ENCODE results near the gene ORAI2. TPM values are rescaled to one million over a fixed set of nuclear protein-coding genes. Genes with fewer than 3 reads are reported as not detected.
"Not testable (repeated sequence)": the region's sequence is repeated elsewhere in the genome, so short reads cannot be mapped to it uniquely, and the experiment has no call there.

The ORAI2 gene
- total and polyA plus RNA-seq, 4 donors, result 22.1 to 61.8 (median 44.2) TPM

GRCh38 chr7:102473271-102473991 lies 40.1 kb downstream of the ORAI2 start:
- peaks cover 58% of the 10 kb centered on the region for H3K36me3 ChIP-seq (ENCODE audit: control insufficient read depth, insufficient read depth, low read length)
- no peaks in the 10 kb centered on the region for H3K27me3 ChIP-seq (ENCODE audit: control insufficient read depth, insufficient read depth, low read length)
- H3K27ac ChIP-seq (ENCODE audit: low read depth, low read length), result peak overlapping the region; percentile 0
- peak in 1 of 6 donors; percentile 6 for DNase-seq (ENCODE audit: low read depth in 4 of 6, low spot score in 6 of 6)
- peaks cover 30% of the 10 kb centered on the region for H3K4me1 ChIP-seq (ENCODE audit: control insufficient read depth, insufficient read depth, low read length)
- no peak overlapping the region for H3K4me3 ChIP-seq (ENCODE audit: low read depth, low read length)
- 77% methylated on average over 14 of the region's 23 CpGs for WGBS (ENCODE audit: insufficient coverage)
- no peaks in the 10 kb centered on the region for H3K9me3 ChIP-seq (ENCODE audit: control insufficient read depth, insufficient read depth, low read length)

DNA sequence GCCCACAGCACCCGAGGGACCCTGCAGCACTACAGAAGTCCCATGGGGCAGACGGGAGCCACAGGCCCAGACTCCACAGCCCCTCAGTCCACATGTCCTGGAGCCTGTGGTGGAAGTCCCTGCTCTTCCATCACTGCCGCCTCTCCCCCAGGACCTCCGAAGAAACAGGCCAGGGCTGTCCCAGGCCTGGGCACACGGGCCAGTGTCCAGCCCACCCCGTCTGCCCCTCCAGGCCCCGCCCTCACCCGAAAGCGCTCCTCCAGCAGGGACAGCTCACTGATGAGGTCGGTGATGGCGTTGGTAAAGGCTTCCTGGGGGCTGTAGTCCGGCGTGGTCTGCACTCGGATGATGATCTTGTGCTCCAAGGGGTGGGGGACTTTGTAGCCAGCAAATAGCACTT lies 40.7 kb downstream of the ORAI2 start:
- H3K27ac ChIP-seq (ENCODE audit: low read depth, low read length), result peak overlapping the region; percentile 0
- WGBS (ENCODE audit: insufficient coverage), result no CpG with 5 or more reads among the region's 14 CpGs

GRCh38 chr7:102474736-102475435 lies 41.5 kb downstream of the ORAI2 start:
- peaks cover 44% of the 10 kb centered on the region for H3K36me3 ChIP-seq (ENCODE audit: control insufficient read depth, insufficient read depth, low read length)
- DNase-seq (ENCODE audit: low read depth in 4 of 6, low spot score in 6 of 6), result not testable (repeated sequence)
- 17% methylated on average over 2 of the region's 19 CpGs for WGBS (ENCODE audit: insufficient coverage)

More for the DNA sequence above, 40.7 kb downstream of the ORAI2 start:
- peaks cover 30% of the 10 kb centered on the region for H3K4me1 ChIP-seq (ENCODE audit: control insufficient read depth, insufficient read depth, low read length)
- H3K9me3 ChIP-seq (ENCODE audit: control insufficient read depth, insufficient read depth, low read length); H3K4me3 ChIP-seq (ENCODE audit: low read depth, low read length); H3K27me3 ChIP-seq (ENCODE audit: control insufficient read depth, insufficient read depth, low read length); DNase-seq (ENCODE audit: low read depth in 4 of 6, low spot score in 6 of 6): not testable (repeated sequence)
- H3K36me3 ChIP-seq (ENCODE audit: control insufficient read depth, insufficient read depth, low read length), result peaks cover 51% of the 10 kb centered on the region

GRCh38 chr7:102478314-102479208 lies 45.2 kb downstream of the ORAI2 start, which contains the start of gene POLR2J:
POLR2J (minus strand) TSS chr7:102478922; CDS start chr7:102478860, 62 bp downstream.
- peak in 4 of 6 donors; percentile 67 to 96 (median 84) for DNase-seq (ENCODE audit: low read depth in 4 of 6, low spot score in 6 of 6)
- H3K27ac ChIP-seq (ENCODE audit: low read depth, low read length); H3K27me3 ChIP-seq (ENCODE audit: control insufficient read depth, insufficient read depth, low read length); H3K36me3 ChIP-seq (ENCODE audit: control insufficient read depth, insufficient read depth, low read length); H3K9me3 ChIP-seq (ENCODE audit: control insufficient read depth, insufficient read depth, low read length): not testable (repeated sequence)
- WGBS (ENCODE audit: insufficient coverage), result 0% methylated on average over 19 of the region's 72 CpGs
- Histone ChIP-seq H3K4me1 (ENCODE audit: control insufficient read depth, insufficient read depth, low read length) (peaks cover 12% of the 10 kb centered on the region), H3K4me3 (ENCODE audit: low read depth, low read length) (peak within 1 kb of the TSS; percentile 45)

More at GRCh38 chr7:102474736-102475435, 41.5 kb downstream of the ORAI2 start:
- not testable (repeated sequence) for H3K27ac ChIP-seq (ENCODE audit: low read depth, low read length); H3K27me3 ChIP-seq (ENCODE audit: control insufficient read depth, insufficient read depth, low read length); H3K4me3 ChIP-seq (ENCODE audit: low read depth, low read length); H3K9me3 ChIP-seq (ENCODE audit: control insufficient read depth, insufficient read depth, low read length)
- H3K4me1 ChIP-seq (ENCODE audit: control insufficient read depth, insufficient read depth, low read length), result peaks cover 30% of the 10 kb centered on the region

GRCh38 chr7:102479209-102479584 lies 45.8 kb downstream of the ORAI2 start:
- not testable (repeated sequence) for H3K9me3 ChIP-seq (ENCODE audit: control insufficient read depth, insufficient read depth, low read length); H3K4me3 ChIP-seq (ENCODE audit: low read depth, low read length); H3K27ac ChIP-seq (ENCODE audit: low read depth, low read length); H3K36me3 ChIP-seq (ENCODE audit: control insufficient read depth, insufficient read depth, low read length); H3K4me1 ChIP-seq (ENCODE audit: control insufficient read depth, insufficient read depth, low read length); H3K27me3 ChIP-seq (ENCODE audit: control insufficient read depth, insufficient read depth, low read length); DNase-seq (ENCODE audit: low read depth in 4 of 6, low spot score in 6 of 6)
- WGBS (ENCODE audit: insufficient coverage), result no CpG with 5 or more reads among the region's 10 CpGs

DNA sequence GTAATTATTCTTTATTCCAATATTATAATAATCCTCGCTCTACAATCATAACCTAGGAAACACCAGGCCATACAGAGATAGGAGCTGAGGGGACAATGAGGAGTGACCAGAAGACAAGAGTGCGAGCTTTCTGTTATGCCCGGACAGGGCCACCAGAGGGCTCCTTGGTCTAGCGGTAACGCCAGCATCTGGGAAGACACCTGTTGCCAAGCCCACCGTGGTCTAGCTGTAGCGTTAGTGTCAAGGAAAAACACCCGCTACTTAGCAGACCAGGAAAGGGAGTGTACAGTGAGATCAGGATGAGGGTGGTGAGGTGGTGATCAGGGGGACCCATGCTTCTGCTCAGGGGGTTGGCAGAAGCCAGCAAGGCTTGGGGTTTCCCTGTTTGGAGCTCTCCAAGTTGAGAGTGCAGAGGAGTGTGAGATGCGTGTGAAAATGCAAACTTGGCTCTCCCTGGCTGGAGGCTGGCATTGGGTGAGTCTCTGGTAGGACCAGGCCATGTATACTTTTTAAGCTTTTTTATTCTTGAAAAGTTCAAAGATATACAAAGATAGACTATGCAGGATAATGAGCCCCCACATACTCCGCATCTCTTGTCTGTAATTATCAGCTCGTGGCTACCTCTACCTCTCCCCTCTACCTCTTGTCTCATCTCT lies 46.7 kb downstream of the ORAI2 start:
- not testable (repeated sequence) for H3K9me3 ChIP-seq (ENCODE audit: control insufficient read depth, insufficient read depth, low read length); H3K27ac ChIP-seq (ENCODE audit: low read depth, low read length); DNase-seq (ENCODE audit: low read depth in 4 of 6, low spot score in 6 of 6); H3K4me3 ChIP-seq (ENCODE audit: low read depth, low read length); H3K36me3 ChIP-seq (ENCODE audit: control insufficient read depth, insufficient read depth, low read length); H3K4me1 ChIP-seq (ENCODE audit: control insufficient read depth, insufficient read depth, low read length); H3K27me3 ChIP-seq (ENCODE audit: control insufficient read depth, insufficient read depth, low read length)
- no CpG with 5 or more reads among the region's 11 CpGs for WGBS (ENCODE audit: insufficient coverage)

GRCh38 chr7:102481962-102482361 lies 48.6 kb downstream of the ORAI2 start:
- not testable (repeated sequence) for DNase-seq (ENCODE audit: low read depth in 4 of 6, low spot score in 6 of 6); H3K4me1 ChIP-seq (ENCODE audit: control insufficient read depth, insufficient read depth, low read length); H3K9me3 ChIP-seq (ENCODE audit: control insufficient read depth, insufficient read depth, low read length); H3K27ac ChIP-seq (ENCODE audit: low read depth, low read length); H3K36me3 ChIP-seq (ENCODE audit: control insufficient read depth, insufficient read depth, low read length); H3K27me3 ChIP-seq (ENCODE audit: control insufficient read depth, insufficient read depth, low read length); H3K4me3 ChIP-seq (ENCODE audit: low read depth, low read length)
- WGBS (ENCODE audit: insufficient coverage), result no CpG with 5 or more reads among the region's 10 CpGs

- not testable (repeated sequence) for H3K27me3 ChIP-seq (ENCODE audit: control insufficient read depth, insufficient read depth, low read length); H3K27ac ChIP-seq (ENCODE audit: low read depth, low read length); H3K4me1 ChIP-seq (ENCODE audit: control insufficient read depth, insufficient read depth, low read length); DNase-seq (ENCODE audit: low read depth in 4 of 6, low spot score in 6 of 6); H3K4me3 ChIP-seq (ENCODE audit: low read depth, low read length); H3K9me3 ChIP-seq (ENCODE audit: control insufficient read depth, insufficient read depth, low read length); H3K36me3 ChIP-seq (ENCODE audit: control insufficient read depth, insufficient read depth, low read length)
- WGBS (ENCODE audit: insufficient coverage), result no CpG with 5 or more reads among the region's 5 CpGs
Observed at GRCh38 chr7:102484317-102484716, 50.9 kb downstream of the ORAI2 start.

DNA sequence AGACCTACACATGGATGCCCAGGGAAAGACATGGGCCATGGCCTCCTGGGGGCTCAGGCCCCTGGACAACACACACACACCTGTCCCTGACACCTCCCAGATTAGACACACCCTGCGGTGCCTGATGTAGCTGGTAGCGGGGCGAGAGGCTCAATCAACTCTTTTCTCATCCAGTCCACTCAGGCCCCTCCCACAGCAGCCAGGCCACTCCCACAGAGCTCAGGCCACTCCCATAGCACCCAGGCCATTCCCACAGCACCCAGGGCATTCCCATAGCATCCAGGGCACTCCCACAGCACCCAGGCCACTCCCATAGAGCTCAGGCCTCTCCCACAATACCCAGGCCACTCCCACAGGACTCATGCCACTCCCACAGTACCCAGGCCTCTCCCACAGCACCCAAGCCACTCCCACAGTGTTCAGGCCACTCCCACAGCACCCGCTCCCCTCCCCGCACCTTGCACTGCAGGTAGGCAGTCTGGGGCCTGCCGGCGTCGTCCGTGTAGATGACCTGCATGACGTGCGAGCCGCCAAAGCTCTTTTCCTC lies 57.2 kb downstream of the ORAI2 start:
- WGBS (ENCODE audit: insufficient coverage), result no CpG with 5 or more reads among the region's 12 CpGs
- DNase-seq (ENCODE audit: low read depth in 4 of 6, low spot score in 6 of 6), result not testable (repeated sequence)

More for the DNA sequence above, 57.2 kb downstream of the ORAI2 start:
- not testable (repeated sequence) for H3K27ac ChIP-seq (ENCODE audit: low read depth, low read length); H3K27me3 ChIP-seq (ENCODE audit: control insufficient read depth, insufficient read depth, low read length); H3K4me3 ChIP-seq (ENCODE audit: low read depth, low read length); H3K4me1 ChIP-seq (ENCODE audit: control insufficient read depth, insufficient read depth, low read length); H3K36me3 ChIP-seq (ENCODE audit: control insufficient read depth, insufficient read depth, low read length); H3K9me3 ChIP-seq (ENCODE audit: control insufficient read depth, insufficient read depth, low read length)
